T1000 (cell line): ENCODE results near the gene SRGAP3.

Experiments used
- DNase-seq: peaks from one replicate; lab custom pipeline; 2025; ENCODE audit warnings: mixed read lengths; lab: John Stamatoyannopoulos, UW

The SRGAP3 gene

DNA sequence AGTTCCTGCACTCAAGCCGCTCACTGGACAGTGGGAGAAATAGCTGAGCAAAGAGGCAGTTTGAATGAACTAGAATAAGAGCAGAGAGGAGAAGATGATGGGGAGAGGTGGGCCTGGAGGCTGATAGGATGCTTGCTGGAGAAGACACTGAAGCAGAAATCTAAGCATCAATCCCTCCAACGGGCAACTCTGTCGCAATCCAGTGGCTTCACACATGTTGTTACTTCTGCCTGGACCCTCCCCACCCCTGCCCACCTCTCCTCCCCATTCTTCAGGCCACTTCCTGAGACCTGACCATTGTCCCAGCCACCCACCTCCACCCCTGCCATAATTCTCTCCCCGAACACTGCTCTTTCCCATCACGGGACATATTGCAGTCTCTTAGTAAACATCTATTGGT, 76.0 kb downstream of the SRGAP3 start:
- no peak for DNase-seq

DNA sequence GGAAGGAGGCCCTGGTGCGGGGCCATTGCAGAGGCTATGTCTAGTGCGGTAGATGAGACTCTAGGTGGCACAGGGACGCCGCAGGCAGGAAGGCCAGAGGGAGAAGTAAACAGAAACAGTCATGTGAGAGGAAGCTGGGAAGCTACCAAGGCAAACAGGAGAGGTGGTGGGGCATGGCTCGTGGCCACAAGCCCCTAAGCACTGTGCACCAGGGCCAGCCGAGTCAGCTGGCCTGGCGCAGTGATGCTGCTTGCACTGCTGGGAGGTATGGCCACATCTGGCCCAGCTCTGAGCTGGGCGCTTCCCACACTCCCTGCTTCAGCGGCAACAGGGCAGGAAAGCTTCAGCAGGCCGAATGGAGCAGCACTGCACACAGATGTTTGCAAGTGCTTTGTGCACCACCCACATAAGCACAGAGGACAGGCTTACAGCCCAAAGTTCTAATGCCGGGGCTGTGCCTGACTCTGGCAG, 76.6 kb downstream of the SRGAP3 start:
- DNase-seq, result no peak

DNA sequence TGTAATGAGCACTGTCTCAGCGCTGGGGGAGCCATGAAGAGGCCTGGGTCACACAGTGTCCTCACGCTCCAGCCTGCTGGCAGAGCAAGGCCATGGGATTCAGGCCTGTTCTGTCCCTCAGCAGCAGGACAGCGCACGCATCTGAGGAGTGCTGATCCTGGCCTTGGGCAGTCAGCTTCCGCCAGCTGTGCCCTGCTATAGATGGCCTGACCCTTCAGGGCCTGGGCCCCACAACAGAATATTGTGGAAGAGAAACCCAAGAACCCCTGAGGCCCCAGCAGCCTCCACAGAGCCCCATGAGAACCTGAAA, 78.6 kb downstream of the SRGAP3 start:
- no peak for DNase-seq

DNA sequence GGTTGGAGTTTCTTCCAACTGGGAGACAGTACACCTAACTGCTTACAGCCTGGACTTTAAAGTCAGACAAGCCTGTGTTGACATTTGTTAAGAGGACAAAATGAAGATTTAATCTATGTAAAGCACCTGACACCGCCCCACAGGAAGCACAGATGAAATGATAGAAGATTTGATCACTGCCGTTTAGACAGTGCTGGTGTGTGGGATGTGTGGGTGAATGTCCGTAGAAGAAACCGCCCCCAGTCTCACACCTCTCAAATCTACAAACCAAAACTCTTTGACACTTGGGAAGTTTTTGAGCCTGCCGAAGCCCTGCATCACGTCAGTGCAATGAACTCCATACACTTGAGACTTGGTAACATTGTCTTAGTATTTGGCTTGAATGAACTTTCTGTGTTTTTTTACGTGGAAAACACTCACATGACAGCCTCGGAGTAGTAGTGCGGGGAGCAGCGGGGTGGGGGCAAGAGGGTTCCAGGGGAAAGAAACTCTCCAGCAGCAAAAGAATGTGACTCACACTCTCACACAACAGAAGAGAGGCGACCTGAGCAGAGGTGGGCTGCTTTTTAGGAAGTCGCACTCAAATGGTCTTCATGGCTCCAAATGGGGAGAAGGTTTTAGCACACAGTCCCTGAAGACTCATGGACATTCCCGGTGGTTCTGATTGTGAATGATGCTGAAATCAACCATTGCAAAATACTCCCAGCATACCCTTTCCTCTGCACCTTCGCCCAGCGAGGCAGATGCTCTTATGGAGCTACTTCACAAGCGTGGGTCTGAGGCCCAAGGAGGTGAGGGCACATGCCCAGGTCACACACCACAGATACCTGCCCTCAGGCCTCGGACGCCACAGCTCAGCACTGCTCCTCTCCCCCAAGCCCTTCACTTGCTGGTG, 79.2 kb downstream of the SRGAP3 start:
- no peak for DNase-seq

DNA sequence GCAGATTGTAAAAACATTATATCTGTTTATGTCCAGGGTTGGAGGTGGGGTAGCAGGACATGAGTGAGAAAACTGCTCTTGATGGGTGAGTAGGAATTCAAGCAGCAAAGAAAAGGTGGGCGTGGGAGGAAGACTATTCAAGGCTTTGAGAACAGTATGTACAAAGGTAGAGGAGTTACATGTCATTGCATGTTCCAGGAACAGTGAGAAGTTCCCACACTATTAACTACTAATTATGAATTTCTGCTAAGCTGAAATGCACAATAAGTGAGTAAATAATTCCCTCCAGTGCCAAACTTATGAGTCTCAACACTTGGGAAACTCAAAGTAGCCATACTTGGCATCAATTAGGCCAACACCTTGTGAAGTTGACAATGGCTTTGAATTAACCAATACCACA, 80.1 kb downstream of the SRGAP3 start:
- DNase-seq, result no peak

DNA sequence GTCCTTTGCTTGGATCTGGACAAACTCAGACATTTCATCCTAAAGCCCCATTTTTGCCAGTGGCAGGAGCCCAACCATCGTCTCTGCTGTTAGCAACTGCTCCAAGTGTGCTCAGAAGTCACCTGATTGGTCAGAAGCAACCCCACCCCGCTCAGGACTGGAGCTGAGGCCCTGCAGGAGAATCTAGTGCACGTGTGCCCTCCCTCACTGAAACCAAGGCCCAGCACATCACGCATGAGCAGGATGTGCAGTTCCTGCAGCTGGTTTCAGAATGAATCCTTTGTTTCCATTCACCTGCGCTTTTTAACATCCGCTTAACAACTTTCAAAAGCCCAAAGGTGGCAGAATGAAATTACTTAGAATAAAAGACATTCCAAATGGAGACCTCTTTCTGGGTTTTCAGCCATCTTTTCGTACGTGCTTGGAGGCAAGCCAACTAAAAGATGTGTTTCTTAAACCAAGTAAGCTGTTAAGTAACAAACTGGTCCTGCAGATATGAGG, 81.2 kb downstream of the SRGAP3 start:
- no peak for DNase-seq

DNA sequence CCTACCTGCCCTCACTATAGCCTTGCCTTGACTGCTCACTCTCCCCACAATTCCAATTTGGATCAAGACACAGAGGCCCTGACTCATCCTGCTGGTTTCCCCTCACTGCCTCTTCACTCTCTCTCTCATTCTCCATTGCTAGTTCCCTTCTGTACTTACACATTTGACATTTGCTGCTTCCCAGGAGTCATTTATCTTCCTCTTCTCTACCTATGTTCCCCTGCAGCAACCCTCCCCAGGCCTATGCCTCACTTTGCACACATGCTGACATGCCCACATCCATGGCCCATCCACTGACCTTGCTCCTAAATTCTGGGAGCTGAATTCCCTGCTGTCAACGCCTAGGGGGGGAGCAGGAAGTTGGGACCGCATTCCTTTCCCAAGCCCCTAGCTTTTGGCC, 82.2 kb downstream of the SRGAP3 start:
- DNase-seq, result no peak

DNA sequence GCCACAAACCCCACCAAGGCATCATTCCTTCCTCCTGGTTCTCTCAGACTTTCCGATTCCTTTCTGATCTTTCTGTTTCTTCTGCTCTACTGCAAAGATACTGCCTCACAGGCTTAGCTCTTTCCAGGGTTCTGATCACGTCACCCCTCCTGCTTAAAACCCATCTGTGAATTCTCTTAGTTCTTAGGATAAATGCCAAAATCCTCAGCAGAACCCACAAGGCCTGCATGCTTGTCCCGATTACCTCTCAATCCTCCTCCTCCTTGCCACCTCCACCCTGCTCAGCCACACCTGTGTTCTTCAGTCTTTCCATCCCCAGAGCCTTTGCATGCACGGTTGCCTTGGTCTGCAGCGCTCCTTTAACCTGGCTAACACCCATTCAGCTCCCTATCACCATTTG, 84.0 kb downstream of the SRGAP3 start:
- no peak for DNase-seq

DNA sequence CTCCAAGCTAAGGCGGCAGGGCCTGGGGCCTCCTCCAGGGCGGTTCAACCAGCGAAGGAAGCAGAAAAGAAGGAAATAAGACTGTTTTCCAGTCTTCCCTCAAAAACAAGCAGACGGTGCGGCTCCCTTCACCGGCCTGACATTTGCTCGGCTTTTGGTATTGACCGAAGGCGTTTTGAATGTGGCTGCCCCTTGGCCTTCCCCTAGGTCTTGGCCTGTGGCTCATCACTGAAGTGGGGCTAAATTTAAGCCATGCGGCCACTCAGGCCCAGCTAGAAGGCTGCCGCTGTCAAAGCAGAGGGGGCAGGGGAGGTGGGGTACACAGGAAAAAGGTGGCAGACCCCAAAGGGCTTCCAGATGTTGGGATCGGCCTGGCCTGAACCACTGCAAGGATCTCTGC, 86.2 kb downstream of the SRGAP3 start:
- DNase-seq, result no peak

DNA sequence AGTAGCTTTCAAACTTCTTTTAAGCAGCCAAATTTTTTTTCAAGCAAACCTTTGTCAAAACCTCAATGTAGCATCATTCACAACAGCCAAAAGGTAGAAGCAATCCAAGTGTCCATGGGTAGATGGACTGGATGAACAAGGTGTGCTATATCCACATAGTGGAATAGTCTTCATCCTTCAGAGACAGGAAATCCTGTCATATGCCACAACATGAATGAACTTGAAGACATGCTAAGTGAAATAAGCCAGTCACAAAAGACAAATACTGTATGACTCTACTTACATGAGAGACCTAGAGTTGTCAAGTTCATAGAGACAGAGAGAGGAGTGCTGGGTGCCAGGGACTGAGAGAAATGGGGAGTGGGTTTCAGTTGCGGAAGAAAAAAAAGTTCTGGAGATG, 87.6 kb downstream of the SRGAP3 start:
- no peak for DNase-seq

DNA sequence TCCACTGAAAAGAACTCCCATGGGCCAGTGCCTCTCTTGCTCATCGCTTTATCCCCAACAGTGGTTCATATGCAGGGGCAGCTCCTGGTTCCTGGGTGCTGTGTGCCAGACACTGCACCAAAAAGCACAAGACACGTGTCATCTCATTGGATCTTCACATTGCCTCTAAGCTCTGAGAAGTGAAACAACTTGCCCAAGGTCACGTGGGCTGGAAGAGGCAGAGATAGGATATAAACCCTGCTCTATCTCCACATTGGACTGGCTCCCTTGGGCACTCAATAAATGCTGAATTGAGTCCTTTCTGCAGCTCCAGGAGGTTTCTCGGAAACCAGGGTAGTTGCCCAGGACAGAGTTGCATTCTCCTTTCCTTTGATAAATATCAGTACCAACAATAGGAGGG, 88.1 kb downstream of the SRGAP3 start:
- no peak for DNase-seq

DNA sequence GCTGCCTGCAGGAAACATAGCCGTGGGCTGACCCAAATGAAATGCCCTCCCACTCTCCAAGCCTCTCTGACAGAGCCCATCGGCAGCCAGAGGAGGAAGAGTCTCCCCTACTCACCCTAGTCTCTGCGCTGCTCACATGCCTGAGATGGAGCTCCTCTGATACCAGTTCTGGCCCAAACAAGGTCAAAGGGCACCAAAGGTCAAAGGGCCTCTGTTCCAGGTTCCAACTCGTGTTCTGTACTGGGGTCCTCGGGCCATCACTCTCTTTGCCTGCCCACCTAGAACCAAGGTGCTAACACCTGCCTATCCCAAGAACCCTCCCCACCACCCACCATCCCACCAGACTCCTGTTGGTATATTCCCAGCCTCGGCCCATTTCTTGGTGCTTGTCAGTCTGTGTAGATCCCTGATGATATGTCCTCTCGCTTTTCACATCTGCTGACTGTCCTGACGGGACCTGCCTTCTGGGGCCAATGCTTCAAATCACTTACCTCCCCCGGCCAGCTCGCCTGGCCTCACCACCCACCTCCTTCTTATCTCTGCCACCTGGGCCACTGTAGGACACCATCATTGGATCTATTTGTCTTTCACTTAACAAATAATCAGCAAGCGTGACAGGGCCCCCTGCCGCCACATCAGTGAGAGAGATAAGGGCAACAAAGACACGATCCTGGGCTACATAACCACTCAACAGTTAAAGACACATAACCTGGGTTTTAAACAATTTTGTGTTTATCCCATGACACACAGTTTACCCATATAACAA, 90.4 kb downstream of the SRGAP3 start:
- no peak for DNase-seq

DNA sequence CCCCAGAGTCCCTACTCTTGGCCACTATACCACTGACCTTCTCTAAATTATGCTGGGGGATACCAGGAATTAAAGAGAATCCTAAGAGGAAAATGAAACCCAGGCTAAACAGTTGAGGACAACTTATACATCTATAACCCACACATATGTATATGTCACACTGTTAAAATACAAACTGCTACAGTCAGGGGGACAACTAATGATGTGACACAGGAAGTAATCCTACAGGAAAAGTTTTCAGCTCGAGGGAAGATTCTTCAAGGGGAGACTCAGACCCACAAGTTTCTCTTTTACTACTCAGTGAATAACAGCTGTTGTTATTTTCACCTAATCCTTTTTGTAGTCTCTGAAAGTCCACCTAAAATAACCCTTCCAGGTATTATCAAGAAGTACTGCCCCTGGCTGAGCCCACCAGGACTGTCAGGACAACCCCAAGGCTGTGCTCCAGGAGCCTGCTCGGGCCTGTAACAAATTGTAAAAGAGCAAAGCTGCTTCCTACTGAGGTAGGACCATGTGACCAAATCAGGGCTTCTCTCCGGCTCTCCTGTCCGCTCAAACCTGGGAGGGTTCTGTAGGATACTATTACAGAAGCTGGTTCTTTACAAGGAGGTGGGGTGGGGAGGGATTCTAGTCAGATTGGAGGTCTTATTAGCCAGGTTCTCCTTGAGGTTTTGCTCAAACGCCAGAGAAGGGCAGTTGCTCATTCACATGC, 91.6 kb downstream of the SRGAP3 start:
- no peak for DNase-seq

DNA sequence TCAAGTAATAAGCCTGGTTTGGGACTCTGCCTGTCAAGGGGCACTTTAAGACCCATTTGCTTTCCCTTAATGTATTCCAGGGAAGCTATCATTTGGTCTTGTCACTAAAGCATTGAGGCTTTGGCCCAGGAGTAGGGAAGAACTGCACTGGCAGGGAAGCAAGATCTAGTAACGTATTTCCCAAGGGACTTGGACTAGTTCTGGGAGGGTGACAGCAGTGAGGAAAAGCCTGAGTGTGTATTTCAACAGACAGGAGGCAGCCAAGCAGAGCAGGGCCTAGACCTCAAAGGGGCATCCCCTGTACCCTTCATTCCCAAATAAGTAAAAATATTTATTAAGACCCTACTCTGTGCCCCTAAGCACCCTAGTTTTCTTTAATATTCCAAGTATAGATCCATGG, 92.8 kb downstream of the SRGAP3 start:
- DNase-seq, result no peak

DNA sequence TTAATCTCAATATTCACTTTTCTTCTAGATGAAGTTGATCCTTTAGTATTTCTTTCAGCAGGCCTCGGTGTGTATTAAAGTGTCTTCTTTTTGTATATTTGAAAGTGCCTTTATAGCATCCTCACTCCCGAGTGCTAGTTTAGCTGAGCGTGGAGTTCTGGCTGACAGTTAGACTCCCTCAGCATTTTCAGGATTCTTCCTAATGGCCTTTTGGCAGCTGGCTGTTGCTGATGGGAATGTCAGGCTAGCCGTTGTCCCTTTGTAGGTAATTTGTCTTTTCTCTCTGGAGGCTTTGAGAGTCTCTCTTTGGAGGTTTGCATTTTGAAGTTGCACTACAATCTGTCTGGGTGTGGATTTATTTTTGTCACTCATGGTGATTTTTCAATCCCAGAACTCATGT, 94.4 kb downstream of the SRGAP3 start:
- no peak for DNase-seq

DNA sequence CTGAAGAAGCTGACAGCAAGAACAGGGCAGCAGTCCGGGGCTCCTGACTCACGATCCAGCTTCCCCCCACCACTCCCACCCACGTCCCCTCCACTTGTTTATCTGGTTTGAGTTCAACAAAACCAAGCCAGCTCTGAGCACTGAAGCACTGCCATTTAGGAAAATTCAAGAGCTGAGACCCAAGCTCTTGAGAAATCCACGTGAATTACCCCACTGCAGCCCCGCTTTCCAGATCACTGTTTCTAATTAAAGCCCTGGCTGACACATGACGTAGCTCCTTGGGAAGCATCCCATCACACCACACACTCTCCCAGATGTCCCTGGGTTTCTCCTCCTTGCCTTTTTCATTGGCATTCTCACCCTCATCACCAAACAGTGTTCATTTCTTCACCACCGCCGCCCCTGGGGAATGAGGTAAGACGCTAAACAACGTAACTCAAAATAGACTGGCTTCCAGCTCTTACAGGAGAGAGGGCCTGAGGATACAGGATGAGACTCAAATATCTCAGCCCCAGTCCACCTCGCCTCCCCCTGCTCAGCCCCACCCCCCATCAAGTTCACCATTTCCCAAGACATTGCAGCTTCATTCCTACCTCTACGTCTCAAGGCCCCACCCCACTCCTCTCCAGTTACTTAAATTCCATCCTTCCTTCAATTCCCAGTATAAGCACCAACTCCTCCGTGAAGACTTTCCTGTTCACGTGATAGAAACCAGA, 95.4 kb downstream of the SRGAP3 start:
- DNase-seq, result no peak

DNA sequence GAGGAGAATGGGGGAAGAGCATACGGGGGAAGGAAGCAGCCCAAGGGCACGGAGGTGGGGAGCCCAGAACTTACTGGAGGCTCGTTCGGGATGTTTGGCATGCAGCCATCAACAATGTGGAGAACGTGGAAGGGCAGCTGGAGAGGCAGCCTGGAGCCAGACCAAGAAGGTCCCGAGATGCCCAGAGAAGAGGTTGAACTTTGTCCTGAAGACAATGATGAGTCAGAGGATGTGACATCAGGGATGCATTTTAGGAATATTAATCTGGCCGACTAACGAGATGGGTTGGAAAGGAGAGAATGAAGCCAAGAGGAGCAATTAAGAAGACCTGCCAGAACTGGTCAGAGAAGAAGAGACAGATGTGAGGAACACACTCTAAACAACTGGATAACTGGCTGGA, 98.2 kb downstream of the SRGAP3 start:
- DNase-seq, result no peak

DNA sequence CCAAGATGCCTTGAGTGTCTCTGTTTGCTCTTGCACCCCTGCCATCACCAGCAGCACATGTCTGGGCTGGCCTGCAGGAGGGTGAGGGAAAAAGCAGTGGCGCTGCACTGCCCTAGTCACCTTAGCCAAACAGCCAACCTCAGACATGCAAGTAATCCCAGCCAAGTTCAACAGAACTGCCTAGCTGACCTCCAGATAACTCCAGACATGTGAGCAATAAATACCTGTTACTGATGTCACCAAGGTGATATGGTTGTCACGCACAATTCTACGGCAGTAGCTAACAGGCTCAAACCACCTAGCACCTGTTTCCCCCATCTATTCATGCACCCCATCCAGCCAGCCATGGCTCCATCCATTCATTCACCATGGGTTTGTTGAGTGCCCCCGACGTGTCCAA, 99.9 kb downstream of the SRGAP3 start:
- no peak for DNase-seq

DNA sequence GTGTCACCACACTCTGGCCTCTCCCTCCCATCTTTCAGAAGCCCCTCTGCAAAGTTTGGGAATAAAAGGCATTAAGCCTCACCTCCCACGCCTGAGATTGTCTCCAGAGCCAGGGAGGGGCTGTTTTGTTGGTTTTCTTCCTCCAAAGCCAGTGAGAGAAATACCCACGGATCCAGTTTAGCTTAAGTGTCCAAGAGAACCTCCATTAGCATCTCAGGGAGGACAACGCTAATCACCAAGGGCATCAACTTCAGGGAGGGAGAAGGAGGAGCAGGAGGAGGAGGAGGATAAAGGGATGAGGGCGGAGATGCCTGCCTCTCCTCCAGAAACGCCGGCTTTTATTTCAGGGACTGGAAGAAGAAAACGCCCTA, 101.6 kb downstream of the SRGAP3 start:
- no peak for DNase-seq

DNA sequence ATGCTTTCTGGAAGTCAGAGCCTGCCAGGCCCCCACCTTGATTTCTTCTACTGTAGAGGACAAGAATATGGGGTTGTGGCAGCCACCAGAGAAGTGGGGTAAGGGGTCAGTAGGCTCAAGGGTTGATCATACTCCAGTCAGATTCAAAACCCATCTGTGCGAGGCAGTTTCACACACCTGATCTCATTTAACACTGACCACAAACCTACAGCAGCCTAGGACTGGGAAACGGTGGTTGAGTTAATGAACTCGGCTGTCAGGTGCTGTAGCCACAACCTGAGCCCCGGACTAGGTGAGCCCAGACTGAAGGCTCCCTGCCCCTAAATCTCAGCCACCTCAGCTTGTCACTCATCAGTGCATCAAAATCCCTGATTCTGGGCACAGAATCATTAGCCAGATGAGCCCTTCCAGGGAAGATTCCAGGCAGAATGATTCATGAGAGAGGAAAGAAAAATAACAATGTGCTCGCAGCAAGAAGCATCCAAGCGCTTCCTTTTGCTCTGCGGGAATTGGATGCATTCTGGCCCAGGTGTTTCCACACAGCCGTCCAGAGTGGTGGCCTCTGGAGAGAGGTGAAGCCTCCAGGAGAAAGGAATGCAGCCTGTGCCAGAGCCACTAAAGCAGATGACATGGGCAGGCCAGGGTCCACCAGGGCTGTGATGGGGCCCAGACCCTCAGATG, 102.1 kb downstream of the SRGAP3 start:
- no peak for DNase-seq

DNA sequence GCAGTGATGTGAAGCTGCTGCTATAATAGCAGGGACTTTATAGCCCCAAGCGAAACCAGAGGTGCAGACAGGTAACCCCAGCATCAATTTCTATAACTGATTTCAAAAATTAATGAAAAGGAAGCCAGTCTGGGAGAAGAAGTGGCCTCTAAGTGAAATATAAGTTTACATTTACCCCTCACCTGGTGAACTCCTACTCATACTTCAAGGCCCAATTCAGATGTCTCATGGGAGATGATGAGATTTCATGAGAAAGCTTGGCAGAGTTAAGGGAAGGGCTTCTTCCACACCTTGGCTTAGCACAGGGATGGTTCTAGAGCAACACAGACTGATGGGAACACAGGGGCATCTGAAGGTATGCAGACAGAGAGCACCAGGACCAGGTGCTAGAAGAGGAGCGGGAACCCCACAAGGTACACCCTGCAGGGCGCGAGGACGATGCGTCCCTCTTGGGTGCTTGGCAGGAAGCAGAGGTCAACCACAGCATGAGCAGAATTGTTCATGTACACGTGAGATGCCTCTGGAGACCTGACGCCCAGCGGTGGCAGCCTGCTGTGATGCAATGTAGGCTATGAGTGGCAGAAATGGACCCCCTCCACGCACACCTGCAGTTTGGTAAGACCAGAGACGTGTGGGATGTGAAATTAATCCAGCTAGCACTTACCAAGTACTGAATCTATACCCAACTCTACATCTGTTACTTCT, 102.9 kb downstream of the SRGAP3 start:
- no peak for DNase-seq
